ENCODE measurements around the gene SPESP1.

GRCh38 chr15:68986322-68986721, 56.0 kb downstream of the SPESP1 start:
- no peak for TF ChIP-seq YY1 (IDR thresholded peaks at IDR 0.05)
- TF ChIP-seq CTCF (IDR thresholded peaks at IDR 0.05; ENCODE audit: low read depth, low read length, missing input control): no peak
- TF ChIP-seq RAD21 (IDR thresholded peaks at IDR 0.05): no peak
- no peak for TF ChIP-seq SP1 (IDR thresholded peaks at IDR 0.05)
- TF ChIP-seq JUND (IDR thresholded peaks at IDR 0.05): no peak
- no peak for TF ChIP-seq ZBTB33 (IDR thresholded peaks at IDR 0.05)
- no peak for TF ChIP-seq MAX (IDR thresholded peaks at IDR 0.05)
- no peak for TF ChIP-seq HNF4A (conservative IDR thresholded peaks at IDR 0.05)
- TF ChIP-seq TAF1 (conservative IDR thresholded peaks at IDR 0.05): no peak

Data from liver (tissue), 3 donors.